Coronary artery (tissue), 2 donors: ENCODE results near the gene RASAL3.

Experiments used
- DNase-seq: peaks from one replicate; pipeline ENCODE4 v3.0.0-alpha.2; 2017; ENCODE audit warnings: low spot score
- H3K27ac ChIP-seq, 2 donors: fragments of 200-600 bp; sonication (generic); one replicate each; pipeline ENCODE4 v1.5.1; 2016 to 2019
- H3K4me3 ChIP-seq: fragments of 200-600 bp; sonication (generic); 2 replicates; pipeline ENCODE4 v1.5.1; 2016; ENCODE audit warnings: mild to moderate bottlenecking, moderate library complexity
- CTCF ChIP-seq: fragments of 200-600 bp; sonication (generic); IDR thresholded peaks from one replicate; pipeline ENCODE4 v1.5.1; 2019; ENCODE audit warnings: antibody characterized with exemption

The RASAL3 gene

GRCh38 chr19:15445227-15445605 is 19.1 kb downstream of the RASAL3 start:
- TF ChIP-seq CTCF, result no peak
- no peak overlapping the region for H3K4me3 ChIP-seq
- H3K27ac ChIP-seq, result peak overlapping the region; percentile 87 to 89
- no peak for DNase-seq

GRCh38 chr19:15444505-15445226 is 19.7 kb downstream of the RASAL3 start:
- H3K27ac ChIP-seq, result peak overlapping the region; percentile 87 to 89
- TF ChIP-seq CTCF, result no peak
- peak overlapping the region; percentile 17 for H3K4me3 ChIP-seq
- DNase-seq, result no peak

GRCh38 chr19:15443838-15444237 is 20.5 kb downstream of the RASAL3 start:
- no peak for TF ChIP-seq CTCF
- DNase-seq, result no peak
- Histone ChIP-seq H3K27ac (peak overlapping the region; percentile 87 to 89), H3K4me3 (peak overlapping the region; percentile 17)

GRCh38 chr19:15443325-15443724 is 21.0 kb downstream of the RASAL3 start:
- DNase-seq, result no peak

GRCh38 chr19:15442142-15442920 is 22.0 kb downstream of the RASAL3 start:
- no peak for TF ChIP-seq CTCF
- no peak for DNase-seq
- Histone ChIP-seq H3K4me3 (no peak overlapping the region), H3K27ac (no peak overlapping the region)

More at GRCh38 chr19:15443325-15443724, 21.0 kb downstream of the RASAL3 start:
- TF ChIP-seq CTCF, result no peak
- H3K4me3 ChIP-seq, result no peak overlapping the region
- peak overlapping the region; percentile 87 to 89 for H3K27ac ChIP-seq

GRCh38 chr19:15441317-15441716 is 23.0 kb downstream of the RASAL3 start:
- TF ChIP-seq CTCF, result no peak
- Histone ChIP-seq H3K4me3 (no peak overlapping the region), H3K27ac (no peak overlapping the region)
- no peak for DNase-seq
